ENCODE measurements around the gene ARHGEF38. TPM values are rescaled to one million over a fixed set of nuclear protein-coding genes. Genes with fewer than 3 reads are reported as not detected.

The ARHGEF38 gene
- total RNA-seq, 1 donor from 2014 or later: 0.42 TPM

GRCh38 chr4:105659190-105659589 lies 106.8 kb downstream of the ARHGEF38 start:
- no peak for TF ChIP-seq CTCF (IDR thresholded peaks at IDR 0.05; ENCODE audit: insufficient read depth, low read length, poor library complexity, severe bottlenecking)
- no peak overlapping the region for H3K4me3 ChIP-seq (ENCODE audit: low read depth, low read length)
- no peaks in the 10 kb centered on the region for H3K36me3 ChIP-seq (ENCODE audit: control insufficient read depth, insufficient read depth, low read length)
- no peaks in the 10 kb centered on the region for H3K27me3 ChIP-seq (ENCODE audit: control insufficient read depth, insufficient read depth, low read length)
- no peak for DNase-seq (ENCODE audit: low read depth)

- no peaks in the 10 kb centered on the region for H3K27me3 ChIP-seq (ENCODE audit: control insufficient read depth, insufficient read depth, low read length)
- no peak for TF ChIP-seq CTCF (IDR thresholded peaks at IDR 0.05; ENCODE audit: insufficient read depth, low read length, poor library complexity, severe bottlenecking)
- no peak for DNase-seq (ENCODE audit: low read depth)
- no peaks in the 10 kb centered on the region for H3K36me3 ChIP-seq (ENCODE audit: control insufficient read depth, insufficient read depth, low read length)
- H3K4me3 ChIP-seq (ENCODE audit: low read depth, low read length): no peak overlapping the region
Measured at GRCh38 chr4:105661028-105661427, 108.6 kb downstream of the ARHGEF38 start.

GRCh38 chr4:105662935-105663675 lies 110.7 kb downstream of the ARHGEF38 start:
- TF ChIP-seq CTCF (IDR thresholded peaks at IDR 0.05; ENCODE audit: insufficient read depth, low read length, poor library complexity, severe bottlenecking): no peak
- Histone ChIP-seq H3K4me3 (ENCODE audit: low read depth, low read length) (no peak overlapping the region), H3K27me3 (ENCODE audit: control insufficient read depth, insufficient read depth, low read length) (no peaks in the 10 kb centered on the region), H3K36me3 (ENCODE audit: control insufficient read depth, insufficient read depth, low read length) (no peaks in the 10 kb centered on the region)
- DNase-seq (ENCODE audit: low read depth): no peak

GRCh38 chr4:105666693-105667092 lies 114.3 kb downstream of the ARHGEF38 start:
- DNase-seq (ENCODE audit: low read depth): no peak
- no peaks in the 10 kb centered on the region for H3K27me3 ChIP-seq (ENCODE audit: control insufficient read depth, insufficient read depth, low read length)
- no peaks in the 10 kb centered on the region for H3K36me3 ChIP-seq (ENCODE audit: control insufficient read depth, insufficient read depth, low read length)
- TF ChIP-seq CTCF (IDR thresholded peaks at IDR 0.05; ENCODE audit: insufficient read depth, low read length, poor library complexity, severe bottlenecking): peak; percentile 10
- no peak overlapping the region for H3K4me3 ChIP-seq (ENCODE audit: low read depth, low read length)

GRCh38 chr4:105670684-105671083 lies 118.3 kb downstream of the ARHGEF38 start:
- Histone ChIP-seq H3K4me3 (ENCODE audit: low read depth, low read length) (no peak overlapping the region), H3K27me3 (ENCODE audit: control insufficient read depth, insufficient read depth, low read length) (no peaks in the 10 kb centered on the region), H3K36me3 (ENCODE audit: control insufficient read depth, insufficient read depth, low read length) (no peaks in the 10 kb centered on the region)
- no peak for TF ChIP-seq CTCF (IDR thresholded peaks at IDR 0.05; ENCODE audit: insufficient read depth, low read length, poor library complexity, severe bottlenecking)
- no peak for DNase-seq (ENCODE audit: low read depth)

- Histone ChIP-seq H3K27me3 (ENCODE audit: control insufficient read depth, insufficient read depth, low read length) (no peaks in the 10 kb centered on the region), H3K36me3 (ENCODE audit: control insufficient read depth, insufficient read depth, low read length) (no peaks in the 10 kb centered on the region), H3K4me3 (ENCODE audit: low read depth, low read length) (no peak overlapping the region)
- DNase-seq (ENCODE audit: low read depth): no peak
- TF ChIP-seq CTCF (IDR thresholded peaks at IDR 0.05; ENCODE audit: insufficient read depth, low read length, poor library complexity, severe bottlenecking): no peak
Measured at GRCh38 chr4:105671301-105671700, 118.9 kb downstream of the ARHGEF38 start.

All from kidney epithelial cell (primary cell).